Measurements from ENCODE around the gene DIPK2B.

Gene DIPK2B, protein sequence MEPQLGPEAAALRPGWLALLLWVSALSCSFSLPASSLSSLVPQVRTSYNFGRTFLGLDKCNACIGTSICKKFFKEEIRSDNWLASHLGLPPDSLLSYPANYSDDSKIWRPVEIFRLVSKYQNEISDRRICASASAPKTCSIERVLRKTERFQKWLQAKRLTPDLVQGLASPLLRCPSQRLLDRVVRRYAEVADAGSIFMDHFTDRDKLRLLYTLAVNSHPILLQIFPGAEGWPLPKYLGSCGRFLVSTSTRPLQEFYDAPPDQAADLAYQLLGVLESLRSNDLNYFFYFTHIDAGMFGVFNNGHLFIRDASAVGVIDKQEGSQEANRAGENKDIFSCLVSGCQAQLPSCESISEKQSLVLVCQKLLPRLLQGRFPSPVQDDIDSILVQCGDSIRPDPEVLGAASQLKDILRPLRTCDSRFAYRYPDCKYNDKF

DNA sequence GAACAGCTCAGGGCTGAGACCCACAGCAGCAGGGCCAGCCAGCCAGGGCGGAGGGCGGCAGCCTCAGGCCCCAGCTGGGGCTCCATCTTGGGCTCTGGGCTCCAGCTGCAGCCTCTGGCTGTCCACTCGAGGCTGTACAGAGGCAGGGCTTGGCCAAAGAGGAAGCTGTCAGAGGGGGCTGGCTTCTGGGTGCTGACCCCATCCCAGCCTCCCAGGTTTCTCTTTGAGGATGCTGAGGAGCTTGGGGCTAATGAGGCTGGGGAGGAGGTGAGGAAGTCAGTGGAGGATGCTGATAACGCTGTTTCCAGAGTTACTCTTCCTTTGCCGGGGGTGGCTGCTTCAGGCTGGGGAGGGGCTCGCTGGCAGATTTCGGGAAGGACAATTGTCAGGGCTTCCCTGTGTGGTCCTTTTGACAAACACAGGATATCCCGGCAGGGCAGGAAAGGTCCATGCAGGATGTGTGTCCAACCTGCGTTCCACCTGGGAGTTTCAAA lies at the start of gene DIPK2B:
Gene DIPK2B, minus strand, starts transcription at position 136 of the 494 bp plus-strand sequence. Its CDS starts 50 bp downstream, at position 86.
- DNase-seq (ENCODE audit: low spot score): no peak

DNA sequence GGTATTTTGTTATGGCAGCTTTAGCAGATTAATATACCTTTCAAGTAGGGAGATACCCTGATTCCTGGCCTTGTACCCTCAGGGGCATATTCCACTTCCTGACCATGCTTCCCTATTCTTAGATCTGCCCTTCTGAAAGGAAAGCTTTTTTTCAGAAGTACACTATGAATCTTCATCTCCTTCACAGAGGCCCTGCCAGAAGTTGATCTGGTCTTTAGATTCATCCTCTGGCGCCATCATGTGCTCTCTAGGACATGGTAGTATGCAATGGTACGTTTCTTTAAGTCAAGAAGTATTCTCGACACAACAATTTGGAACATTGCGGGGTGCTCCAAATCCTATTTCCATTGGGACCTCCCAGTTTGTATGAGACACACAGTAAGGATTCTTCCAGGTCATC lies 39.6 kb upstream of the DIPK2B start:
- no peak for DNase-seq (ENCODE audit: low spot score)

DNA sequence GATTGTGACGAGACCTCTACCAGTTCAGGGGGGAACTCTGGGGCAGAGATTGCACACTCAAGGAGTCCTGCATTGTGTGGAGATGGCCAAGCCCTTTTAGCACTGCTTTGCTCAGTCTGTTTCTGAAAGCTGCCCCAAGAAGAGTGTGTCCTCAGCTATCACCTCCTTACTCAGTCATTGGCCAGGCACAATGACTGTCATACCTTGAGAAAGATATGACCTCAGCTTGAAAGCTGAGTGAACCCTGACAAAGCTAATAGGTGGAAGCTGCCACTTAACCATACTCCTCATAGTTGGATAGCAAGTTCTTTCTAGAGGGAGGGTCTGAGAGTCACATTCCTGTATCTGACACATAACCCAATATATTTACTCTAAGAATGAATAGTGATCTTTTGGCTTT lies 37.8 kb upstream of the DIPK2B start:
- DNase-seq (ENCODE audit: low spot score): no peak

DNA sequence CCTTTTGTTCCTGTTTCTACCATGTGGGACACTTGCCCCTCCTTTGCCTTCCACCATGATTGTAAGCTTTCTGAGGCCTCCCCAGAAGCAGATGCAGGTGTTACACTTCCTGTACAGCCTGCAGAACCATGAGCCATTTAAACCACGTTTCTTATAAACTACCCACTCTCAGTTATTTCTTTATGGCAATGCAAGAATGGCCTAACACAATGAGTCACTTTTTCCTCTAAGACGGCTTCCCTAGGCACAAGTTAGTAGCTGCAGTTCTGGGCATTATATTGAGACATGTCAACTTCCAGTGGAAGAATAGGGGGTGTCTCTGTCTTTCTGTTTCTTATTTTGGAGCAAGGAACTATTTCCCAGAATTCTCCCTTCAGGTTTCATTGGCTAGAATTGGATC lies 32.9 kb upstream of the DIPK2B start:
- DNase-seq (ENCODE audit: low spot score): no peak

DNA sequence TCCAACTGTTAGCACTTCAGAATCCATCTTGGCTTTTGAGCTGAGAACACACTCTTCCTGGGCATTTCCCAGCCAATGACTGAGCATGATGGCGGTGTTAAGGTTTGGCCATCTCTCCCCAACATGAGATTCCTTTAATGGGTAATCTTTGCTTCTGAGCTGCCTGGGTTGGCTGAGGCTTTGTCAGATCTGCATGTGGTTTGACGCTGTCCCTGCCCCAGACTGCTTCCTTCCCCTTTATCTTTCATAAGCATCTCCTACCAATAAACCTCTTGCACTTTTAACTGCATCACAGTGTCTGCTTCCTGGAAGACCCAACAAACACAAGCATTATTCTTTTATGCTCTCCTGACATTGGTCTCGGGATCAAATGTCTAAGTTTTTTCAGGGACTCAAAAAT lies 31.5 kb upstream of the DIPK2B start:
- no peak for DNase-seq (ENCODE audit: low spot score)

DNA sequence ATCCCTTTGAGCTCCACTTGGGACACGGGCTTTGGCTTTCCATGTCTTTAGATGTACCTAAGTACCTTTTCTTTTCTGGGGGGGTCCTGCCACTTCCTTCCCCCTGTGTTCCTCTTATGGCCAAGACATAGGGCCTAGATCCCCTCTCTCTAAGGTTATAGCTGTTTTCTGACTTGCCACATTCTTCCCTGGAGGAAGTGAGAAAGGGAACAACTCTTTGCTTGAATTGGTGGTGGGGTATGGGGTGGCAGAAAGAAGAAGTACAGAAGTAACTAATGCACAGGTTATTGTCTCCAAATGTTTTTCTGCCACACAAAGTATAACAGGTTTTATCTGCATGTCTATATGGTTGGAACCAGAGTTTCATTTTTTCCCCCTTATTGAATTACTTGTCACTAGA lies 29.7 kb upstream of the DIPK2B start:
- no peak for DNase-seq (ENCODE audit: low spot score)

DNA sequence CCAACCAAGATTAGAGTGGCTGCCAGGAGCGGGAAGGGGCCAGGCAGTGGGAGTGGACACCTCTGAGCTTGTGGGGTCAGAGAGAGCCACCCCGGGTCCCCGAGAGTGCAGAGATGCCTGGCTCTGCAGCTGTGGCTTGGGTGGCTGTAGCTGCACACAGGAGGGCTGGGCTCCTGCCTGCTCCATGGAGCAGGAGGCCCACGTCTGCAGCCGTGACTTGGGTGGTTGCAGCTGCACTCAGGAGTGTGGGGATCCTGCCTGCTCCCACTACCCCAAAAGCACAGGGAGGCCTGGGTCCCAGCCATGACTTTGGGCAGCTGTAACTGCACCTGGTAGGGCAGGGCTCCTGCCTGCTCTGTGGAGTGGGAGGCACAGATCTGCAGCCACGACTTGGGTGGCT lies 28.7 kb upstream of the DIPK2B start:
- DNase-seq (ENCODE audit: low spot score): no peak

DNA sequence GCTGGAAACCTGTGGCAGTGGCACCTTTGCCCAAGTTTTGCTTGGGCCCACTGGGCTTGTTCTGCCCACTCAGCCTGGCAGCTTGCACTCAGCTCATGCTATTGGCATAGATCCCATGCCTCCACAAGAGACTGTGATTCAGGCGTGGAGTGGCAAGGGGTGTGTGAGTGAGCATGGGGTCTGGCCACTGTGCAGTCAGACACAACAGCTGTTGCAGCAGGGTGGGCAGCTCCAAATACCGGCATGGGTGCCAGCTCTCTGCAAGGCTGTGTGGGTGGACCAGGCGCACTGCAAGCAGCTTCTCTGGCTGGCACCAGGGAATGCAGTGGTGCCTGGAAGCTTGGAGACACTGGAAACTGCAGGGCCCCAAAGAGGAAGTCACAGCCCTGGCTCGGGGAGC lies 27.4 kb upstream of the DIPK2B start:
- no peak for DNase-seq (ENCODE audit: low spot score)

DNA sequence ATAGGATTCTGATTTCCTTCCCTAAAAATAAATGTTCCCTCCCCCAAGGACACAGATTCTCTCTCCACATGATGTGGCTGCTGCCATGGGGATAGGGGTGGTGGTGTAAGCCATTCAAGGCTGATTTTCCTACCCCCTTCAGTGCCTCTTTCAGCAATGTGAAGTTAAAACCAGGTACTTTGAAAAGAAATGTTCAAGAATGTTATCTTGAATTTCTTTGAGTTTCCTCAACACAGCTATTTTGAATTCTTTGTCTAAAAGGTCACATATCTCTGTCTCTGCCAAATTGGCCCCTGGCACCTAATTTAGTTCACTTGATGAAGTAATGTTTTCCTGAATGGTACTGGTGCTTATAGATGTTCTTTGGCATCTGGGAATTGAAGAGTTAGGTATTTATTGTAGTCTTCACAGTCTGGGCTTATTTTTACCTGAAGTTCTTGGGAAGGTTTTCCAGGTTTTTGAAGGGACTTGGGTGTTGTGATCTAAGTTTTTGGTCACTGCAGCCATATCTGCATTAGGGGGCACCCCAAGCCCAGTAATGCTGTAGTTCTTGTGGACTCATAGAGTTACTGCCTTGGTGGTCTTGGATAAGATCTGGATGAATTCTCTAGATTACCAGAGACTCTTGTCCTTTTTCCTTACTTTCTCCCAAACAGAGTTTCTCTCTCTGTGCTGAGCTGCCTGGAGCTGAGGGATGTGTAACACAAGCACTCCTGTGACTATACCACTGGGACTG lies 7.6 kb upstream of the DIPK2B start:
- no peak for DNase-seq (ENCODE audit: low spot score)

DNA sequence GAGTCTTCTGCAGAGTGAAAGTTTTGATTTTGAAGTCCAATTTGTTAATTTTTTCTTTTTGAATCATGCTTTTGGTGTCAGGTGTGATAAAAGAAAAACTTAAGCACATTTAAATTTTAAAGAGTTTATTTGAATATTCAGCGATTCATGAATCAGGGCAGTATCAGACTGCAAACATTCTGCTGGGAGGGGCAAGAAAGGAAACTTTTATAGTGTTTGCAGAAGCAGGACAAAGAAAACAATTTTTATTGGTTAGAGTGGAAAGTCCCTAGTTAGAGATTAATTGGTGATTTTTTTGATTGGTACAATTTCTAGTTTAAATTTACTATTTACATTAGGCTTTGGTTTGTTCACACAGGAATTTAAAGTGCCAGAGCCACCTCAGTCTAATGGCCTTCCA lies 1.5 kb upstream of the DIPK2B start:
- no peak for DNase-seq (ENCODE audit: low spot score)

DNA sequence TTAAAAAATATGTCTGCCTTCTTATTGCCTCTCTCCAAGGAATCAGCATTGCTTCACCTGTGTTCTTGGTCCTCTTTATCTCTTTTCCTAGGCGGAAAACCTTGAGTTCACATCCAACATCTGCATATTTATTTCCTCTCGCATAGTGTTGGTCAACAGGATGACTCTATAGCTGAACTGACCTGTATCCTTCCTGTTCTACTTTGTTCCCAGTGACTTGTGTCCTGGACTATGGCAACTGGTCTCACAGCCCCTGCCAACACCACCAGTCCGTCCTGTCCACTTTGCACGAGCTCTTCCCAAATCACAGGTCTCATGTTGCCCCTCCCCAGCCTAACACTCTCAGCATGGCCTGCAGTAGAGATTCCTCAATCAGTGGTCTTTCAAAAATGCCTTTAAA lies 2.0 kb downstream of the DIPK2B start:
- no peak for DNase-seq (ENCODE audit: low spot score)

DNA sequence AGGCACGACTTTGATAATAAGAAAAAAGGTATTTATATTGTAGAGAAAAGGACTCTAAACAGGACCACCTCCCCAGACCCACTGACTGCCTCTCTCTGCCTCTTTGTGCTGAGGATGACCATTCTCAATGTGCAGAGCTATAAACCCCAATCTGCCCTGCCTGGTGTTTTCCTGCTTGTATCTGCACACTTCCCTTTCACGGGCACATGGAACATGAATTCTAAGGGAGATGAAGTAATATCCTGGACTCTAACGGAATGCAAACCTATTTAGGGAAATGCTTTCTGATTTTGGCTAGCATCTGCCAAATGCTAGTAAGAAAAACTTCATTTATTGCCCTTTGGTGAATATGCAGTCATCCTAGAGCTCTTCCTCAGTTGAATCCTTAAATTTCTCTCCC lies 2.4 kb downstream of the DIPK2B start:
- DNase-seq (ENCODE audit: low spot score): no peak

DNA sequence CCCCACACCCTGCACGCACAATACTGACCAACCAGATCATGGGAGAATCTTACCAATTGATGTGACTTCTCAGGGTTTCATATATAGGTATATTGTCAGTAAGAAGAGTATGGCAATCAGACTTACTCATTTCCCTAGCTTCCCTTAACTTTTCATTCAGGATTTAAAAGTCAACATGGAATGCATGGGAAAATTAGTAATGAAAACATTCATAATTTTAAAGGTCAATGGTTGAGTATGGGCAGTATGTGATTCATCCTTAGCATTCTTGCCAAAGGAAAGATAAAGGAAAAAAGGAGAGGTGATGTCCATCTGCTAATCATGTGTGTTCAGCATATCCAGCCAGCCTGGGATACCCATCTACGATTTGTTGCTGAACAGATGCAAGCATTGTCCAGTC lies 4.0 kb downstream of the DIPK2B start:
- no peak for DNase-seq (ENCODE audit: low spot score)

DNA sequence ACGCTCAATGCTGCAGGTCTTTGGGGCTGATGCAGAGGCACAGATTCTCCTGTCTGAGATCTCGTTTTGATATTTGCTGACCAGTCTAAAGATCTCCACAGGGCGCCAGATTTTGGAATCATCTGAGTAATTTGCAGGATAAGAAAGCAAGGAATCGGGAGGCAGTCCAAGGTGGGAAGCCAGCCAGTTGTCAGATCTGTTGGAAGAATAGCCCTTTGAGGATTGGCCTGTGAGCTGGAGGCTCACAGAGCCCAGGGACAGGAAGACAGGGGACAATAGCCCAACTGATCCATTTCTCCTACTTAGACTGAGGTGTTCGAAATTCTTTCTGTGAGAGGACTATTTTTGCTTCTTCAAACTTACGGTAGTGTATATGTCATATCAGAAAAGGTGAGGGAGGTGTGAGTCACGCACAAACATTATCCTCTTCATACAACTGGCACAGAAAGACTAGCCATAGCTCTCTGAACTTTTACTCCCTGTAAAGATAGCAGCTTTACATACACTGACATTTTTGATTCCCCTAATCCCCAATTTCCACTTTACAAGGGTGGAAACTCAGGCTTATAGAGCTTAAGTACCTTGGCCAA lies 8.8 kb downstream of the DIPK2B start:
- DNase-seq (ENCODE audit: low spot score): no peak

DNA sequence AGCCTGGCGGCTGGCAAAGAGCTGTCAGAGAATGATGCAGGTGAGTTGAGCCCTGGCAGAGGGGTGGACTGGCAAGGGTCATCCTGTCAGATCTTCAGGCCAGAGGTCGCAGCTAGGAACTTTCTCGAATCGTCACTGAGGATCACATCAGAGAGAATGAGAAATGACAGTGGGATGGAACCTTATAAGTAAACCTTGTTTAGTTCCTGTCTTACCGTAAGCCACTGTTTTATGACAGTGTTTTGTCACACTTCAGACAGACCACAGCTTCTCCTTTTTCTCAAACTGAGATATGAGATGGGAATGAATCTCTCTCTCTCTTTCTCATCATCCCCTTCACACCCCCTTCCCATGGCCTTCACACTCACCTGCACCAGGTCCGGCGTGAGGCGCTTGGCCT lies 9.3 kb downstream of the DIPK2B start:
- no peak for DNase-seq (ENCODE audit: low spot score)

DNA sequence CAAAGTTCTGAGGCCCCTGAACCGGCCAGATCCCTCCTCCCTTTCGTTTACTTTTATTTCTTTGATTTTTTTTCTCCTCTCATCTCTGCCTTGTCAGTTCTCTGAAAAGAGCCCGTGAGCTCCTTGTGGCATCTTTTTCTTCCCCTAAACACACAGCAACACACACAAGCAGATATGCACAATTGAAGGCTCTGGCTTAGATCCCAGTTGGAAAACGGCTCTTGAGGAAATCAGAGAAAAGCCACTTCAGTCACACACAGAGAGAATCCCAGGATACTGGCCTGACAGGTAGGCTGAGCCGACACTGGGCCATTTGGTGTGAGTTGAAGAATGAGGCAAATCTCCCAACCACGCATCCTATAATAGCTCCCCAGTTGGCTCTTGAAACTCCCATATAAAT lies 12.9 kb downstream of the DIPK2B start:
- DNase-seq (ENCODE audit: low spot score): no peak

DNA sequence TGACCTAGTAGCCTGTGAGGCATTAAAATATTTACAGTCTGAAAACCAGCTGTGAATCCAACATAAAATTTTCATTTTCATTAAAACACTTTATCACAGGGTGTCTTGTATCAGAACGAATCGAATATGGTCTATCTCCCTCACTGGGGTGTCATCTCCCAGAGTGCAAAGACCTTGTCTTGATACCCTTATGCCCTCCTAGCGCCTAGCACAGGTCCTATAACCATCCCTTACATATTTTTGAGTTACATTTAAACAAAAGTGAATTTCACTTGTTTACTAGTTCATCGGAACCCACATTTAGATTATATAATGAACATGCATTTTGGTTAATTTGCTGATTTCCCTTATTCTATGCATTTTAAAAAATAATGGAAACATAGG lies 14.0 kb downstream of the DIPK2B start:
- DNase-seq (ENCODE audit: low spot score): no peak

DNA sequence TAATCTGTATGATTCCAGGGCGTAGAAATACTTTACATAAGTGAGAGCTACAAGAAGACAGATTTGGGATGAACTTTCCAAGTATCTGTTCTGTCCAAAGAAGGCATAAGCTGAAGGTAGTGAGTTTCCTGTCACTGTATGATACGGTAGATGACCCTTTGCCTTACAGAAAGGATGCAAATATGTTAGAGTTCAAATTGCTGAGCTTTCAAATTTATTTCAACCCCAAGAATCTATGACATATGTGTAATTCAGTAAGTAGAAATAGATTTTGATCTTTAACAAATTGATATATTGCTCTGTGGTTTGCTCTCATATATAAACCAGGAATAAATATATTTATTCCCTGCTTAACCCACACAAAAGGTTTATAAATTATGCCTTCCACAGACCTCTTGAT lies 16.5 kb downstream of the DIPK2B start:
- DNase-seq (ENCODE audit: low spot score): no peak

DNA sequence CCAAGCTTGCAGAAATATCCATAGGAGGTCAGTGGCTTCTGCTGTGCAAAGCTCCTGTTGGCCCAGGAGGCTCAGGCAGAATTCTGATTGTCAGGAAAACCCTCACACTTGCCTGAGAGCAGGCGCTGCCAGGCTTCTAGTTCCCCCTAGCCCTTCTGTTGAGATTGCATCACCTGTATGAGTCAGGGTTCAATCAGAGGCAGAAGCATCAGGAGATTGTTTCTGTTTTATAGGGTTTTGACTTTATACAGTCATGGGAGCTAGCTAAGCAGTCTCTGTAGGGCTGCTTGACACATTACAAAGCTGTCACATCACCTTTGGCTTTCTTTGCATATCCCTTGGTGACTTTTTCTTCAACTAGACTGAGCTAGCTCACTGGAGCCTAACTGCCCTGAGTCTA lies 27.8 kb downstream of the DIPK2B start:
- DNase-seq (ENCODE audit: low spot score): no peak

DNA sequence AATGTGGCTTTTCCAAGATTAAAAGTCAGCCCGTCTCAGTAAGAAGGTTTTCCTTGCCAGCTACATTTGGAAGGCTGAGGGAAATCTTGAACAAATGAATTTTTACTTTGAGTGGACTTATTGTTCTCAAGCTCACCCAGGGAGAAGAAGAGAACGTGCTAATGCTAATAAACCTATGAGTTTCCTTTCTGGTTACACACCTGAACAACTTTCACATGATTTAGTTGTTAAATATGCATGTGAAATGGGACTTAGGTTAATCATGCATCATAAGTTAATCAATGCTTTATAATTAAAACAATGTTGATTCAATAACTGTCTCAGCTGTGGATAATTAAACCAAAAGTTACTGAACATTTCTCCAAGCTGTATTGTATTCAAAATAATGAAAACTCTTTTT lies 33.9 kb downstream of the DIPK2B start:
- DNase-seq (ENCODE audit: low spot score): no peak

DNA sequence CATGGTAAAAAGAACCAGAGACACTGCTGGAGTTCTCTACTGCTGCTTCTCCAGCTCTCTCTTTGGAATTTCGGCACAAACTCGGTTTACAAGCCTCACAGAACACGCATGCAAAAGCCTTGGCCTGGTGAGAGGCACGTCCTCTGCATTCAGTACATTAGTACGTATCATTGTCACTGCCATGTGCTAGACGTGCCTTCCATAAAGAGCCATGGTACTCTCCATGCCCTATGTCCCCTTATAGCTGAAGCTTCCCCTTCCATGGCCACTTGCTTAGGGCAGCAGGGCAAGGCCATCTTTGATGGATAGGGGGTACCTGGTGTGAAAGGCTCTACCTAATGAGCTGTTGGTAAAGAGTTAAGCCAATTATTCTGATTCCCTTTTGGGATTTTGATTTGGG lies 35.0 kb downstream of the DIPK2B start:
- no peak for DNase-seq (ENCODE audit: low spot score)

DNA sequence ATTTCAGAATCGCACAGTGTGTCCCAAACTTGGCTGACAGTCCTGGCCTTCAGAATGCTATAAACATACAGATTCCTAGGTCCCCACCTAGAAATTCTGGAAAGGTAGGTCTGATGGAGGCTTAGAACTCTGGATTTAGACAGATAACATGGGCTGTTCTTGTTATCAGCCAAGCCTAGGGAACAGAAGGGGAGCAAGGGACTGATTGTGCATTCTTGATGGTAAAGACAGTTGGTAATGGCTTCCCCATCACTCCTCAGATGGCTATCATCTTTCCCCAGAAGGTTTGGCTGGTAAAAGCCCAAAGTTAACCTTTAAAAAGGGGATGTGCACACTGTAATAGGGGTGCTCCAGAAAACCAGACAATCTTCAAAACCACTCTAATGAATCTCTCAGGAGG lies 35.7 kb downstream of the DIPK2B start:
- DNase-seq (ENCODE audit: low spot score): no peak

DNA sequence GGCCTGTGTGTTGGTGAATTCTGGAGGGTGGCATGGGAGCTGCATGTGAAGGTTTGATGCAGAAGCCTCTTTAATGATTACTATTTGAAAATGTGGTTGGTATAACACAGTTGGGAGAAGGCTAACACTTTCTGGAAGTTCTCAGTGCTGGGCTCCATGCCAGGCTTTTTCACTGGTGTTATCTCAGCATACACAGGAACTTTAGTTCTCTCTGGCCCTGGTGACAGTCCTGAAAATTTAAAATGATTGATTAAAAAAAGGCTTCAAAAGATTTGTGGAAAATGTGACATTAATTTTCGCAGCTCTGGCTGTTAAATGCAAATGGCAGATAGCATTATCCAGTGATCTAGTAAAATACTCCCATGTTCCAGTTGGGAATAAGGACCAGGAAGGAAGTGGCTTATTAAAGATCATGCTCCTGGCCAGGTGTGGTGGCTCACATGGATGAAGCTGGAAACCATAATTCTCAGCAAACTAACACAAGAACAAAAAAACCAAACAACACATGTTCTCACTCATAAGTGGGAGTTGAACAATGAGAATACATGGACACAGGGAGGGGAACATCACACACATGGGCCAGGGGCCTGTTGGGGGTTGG lies 36.6 kb downstream of the DIPK2B start:
- DNase-seq (ENCODE audit: low spot score): no peak
